Measurements from ENCODE around the gene ZKSCAN3. TPM values are rescaled to one million over a fixed set of nuclear protein-coding genes. Genes with fewer than 3 reads are reported as not detected.
"Not testable (repeated sequence)": the region's sequence is repeated elsewhere in the genome, so short reads cannot be mapped to it uniquely, and the experiment has no call there.

ZKSCAN3 gene
- polyA plus RNA-seq, 1 donor from 2014 or later: 1.9 TPM

GRCh38 chr6:28378644-28379043 is 28.9 kb downstream of the ZKSCAN3 start:
- Mint-ChIP-seq H3K27me3 (no peaks in the 10 kb centered on the region), H3K27ac (no peak overlapping the region), H3K4me3 (no peak overlapping the region), H3K36me3 (peaks cover 29% of the 10 kb centered on the region), H3K4me1 (peaks cover 8 to 23% (median 13%) of the 10 kb centered on the region in 3 donors), H3K9me3 (no peaks in the 10 kb centered on the region)

DNA sequence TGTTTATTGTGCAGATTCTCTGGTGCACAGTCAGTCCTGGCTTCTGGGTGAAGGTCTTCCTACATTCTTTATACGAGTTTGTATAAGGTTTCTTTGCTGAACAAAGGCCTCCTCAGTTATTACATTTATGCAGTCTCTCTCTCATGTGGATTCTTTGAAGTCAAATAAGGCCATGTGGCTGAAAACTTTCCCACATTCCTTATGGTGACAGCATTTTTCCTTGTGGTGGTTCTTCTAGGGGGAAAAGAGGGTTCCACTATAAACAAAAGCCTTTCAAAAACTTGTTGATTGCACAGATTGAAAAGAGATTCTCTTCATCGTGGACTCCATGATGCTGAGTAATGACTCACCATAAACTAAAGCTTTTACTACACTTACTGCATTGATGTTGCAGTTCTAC is 30.6 kb downstream of the ZKSCAN3 start:
- Mint-ChIP-seq H3K27me3 (no peaks in the 10 kb centered on the region), H3K4me1 (peaks cover 10 to 21% (median 15%) of the 10 kb centered on the region in 3 donors), H3K27ac (no peak overlapping the region), H3K9me3 (no peaks in the 10 kb centered on the region), H3K36me3 (peaks cover 26% of the 10 kb centered on the region), H3K4me3 (peak overlapping the region in 1 of 4 donors; percentile 5)

GRCh38 chr6:28383235-28384142 is 33.7 kb downstream of the ZKSCAN3 start:
- peaks cover 12 to 21% (median 15%) of the 10 kb centered on the region in 3 donors for H3K4me1 Mint-ChIP-seq
- no peaks in the 10 kb centered on the region for H3K9me3 Mint-ChIP-seq
- H3K27me3 Mint-ChIP-seq: no peaks in the 10 kb centered on the region
- H3K27ac Mint-ChIP-seq: peak overlapping the region; percentile 64 to 98 (median 73)
- peaks cover 24% of the 10 kb centered on the region for H3K36me3 Mint-ChIP-seq
- peak overlapping the region; percentile 80 to 97 (median 90) for H3K4me3 Mint-ChIP-seq

- H3K36me3 Mint-ChIP-seq: peaks cover 24% of the 10 kb centered on the region
- H3K9me3 Mint-ChIP-seq: no peaks in the 10 kb centered on the region
- peaks cover 13 to 21% (median 15%) of the 10 kb centered on the region in 3 donors for H3K4me1 Mint-ChIP-seq
- H3K27ac Mint-ChIP-seq: no peak overlapping the region
- no peaks in the 10 kb centered on the region for H3K27me3 Mint-ChIP-seq
- no peak overlapping the region for H3K4me3 Mint-ChIP-seq
These were observed 34.4 kb downstream of the ZKSCAN3 start for GRCh38 chr6:28384143-28384533.

DNA sequence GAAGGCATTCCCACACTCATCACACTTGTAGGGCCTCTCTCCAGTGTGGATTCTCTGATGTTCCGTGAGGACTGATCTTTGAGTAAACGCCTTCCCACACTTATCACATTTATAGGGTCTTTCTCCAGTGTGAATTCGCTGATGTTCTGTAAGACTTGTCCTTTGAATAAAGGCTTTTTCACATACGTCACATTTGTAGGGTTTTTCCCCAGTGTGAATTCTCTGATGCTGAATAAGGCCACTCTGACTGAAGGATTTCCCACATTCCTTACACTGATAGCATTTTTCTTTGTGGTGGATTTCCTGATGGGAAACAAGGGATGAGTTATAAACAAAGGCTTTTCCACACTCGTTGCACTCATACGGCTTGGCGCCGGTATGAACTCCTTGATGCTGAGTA is 40.9 kb downstream of the ZKSCAN3 start:
- no peak overlapping the region for H3K4me3 Mint-ChIP-seq
- no peak overlapping the region for H3K27ac Mint-ChIP-seq
- H3K9me3 Mint-ChIP-seq: peaks cover 0 to 7% (median 1%) of the 10 kb centered on the region in 3 donors
- no peaks in the 10 kb centered on the region for H3K27me3 Mint-ChIP-seq
- peaks cover 10% of the 10 kb centered on the region for H3K36me3 Mint-ChIP-seq
- peaks cover 7 to 13% (median 11%) of the 10 kb centered on the region in 3 donors for H3K4me1 Mint-ChIP-seq

DNA sequence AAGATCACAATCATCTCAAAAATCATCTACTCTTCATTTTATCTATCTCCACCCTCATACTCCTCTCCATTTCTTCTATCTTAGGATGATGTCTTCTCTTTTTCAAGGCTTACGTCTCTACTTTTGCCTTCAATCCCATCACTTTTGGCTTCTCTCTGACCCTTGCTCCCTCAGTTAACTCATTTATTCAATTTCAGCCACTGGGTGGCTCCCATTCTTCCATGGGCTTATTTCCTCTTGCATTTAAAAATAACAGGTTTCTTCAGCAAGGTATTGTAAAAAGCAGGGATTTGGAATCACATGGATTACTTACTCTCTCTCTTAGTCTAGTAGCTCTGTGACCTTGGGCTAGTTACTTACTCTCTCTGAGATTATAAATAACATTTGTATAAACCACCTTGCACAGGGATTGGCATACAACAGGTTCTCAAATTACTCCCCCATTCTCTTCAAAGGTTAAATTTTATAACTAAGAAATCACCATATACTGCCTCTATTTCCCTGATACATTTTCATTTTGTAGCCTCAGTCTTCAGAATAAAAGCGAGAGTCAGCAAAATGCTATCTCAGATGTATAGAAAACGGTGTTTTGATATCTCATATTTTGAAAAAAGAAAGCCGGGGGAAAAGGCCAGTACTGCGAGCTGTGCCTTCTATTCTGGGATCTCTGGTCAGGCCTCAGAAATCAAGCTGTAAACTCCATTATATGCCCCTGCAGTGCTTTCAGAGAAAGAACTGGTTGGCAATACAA is 44.3 kb downstream of the ZKSCAN3 start:
- no peak overlapping the region for H3K27ac Mint-ChIP-seq
- H3K4me3 Mint-ChIP-seq: no peak overlapping the region
- H3K4me1 Mint-ChIP-seq: peaks cover 24 to 40% (median 35%) of the 10 kb centered on the region in 3 donors
- peaks cover 0 to 7% (median 1%) of the 10 kb centered on the region in 3 donors for H3K9me3 Mint-ChIP-seq
- H3K27me3 Mint-ChIP-seq: no peaks in the 10 kb centered on the region
- peaks cover 12% of the 10 kb centered on the region for H3K36me3 Mint-ChIP-seq

DNA sequence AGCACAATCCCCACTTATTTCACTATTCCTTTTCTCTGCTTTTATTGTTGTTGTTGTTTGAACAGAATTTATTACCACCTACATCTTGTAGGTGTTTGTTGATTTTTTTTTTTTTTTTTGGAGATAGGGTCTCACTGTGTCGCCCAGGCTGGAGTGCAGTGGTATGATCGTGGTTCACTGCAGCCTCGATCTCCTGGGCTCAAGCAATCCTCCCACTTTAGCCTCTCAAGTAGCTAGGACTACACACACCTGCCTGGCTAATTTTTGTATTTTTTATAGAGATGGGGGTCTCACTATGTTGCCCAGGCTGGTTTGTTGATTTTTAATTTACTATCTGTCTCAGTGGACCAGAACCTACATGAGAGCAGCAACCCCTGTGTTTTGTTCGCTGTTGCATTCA is 46.2 kb downstream of the ZKSCAN3 start:
- peaks cover 1% of the 10 kb centered on the region for H3K27me3 Mint-ChIP-seq
- H3K4me1 Mint-ChIP-seq: peaks cover 30 to 44% (median 43%) of the 10 kb centered on the region in 3 donors
- no peak overlapping the region for H3K27ac Mint-ChIP-seq
- no peak overlapping the region for H3K4me3 Mint-ChIP-seq
- peaks cover 12% of the 10 kb centered on the region for H3K36me3 Mint-ChIP-seq
- H3K9me3 Mint-ChIP-seq: peaks cover 0 to 10% (median 3%) of the 10 kb centered on the region in 3 donors

GRCh38 chr6:28399350-28400121 is 49.8 kb downstream of the ZKSCAN3 start, which contains the start of gene ZSCAN12:
TSS of gene ZSCAN12 (minus strand) at chr6:28399747. CDS start at chr6:28398405, 1,342 bp downstream.
- Mint-ChIP-seq H3K9me3 (peaks cover 1 to 4% (median 3%) of the 10 kb centered on the region in 3 donors), H3K27me3 (peaks cover 14% of the 10 kb centered on the region), H3K4me3 (peak within 1 kb of the TSS; percentile 93 to 97 (median 96)), H3K4me1 (peaks cover 24 to 43% (median 39%) of the 10 kb centered on the region in 3 donors), H3K27ac (peak within 1 kb of the TSS; percentile 92 to 97 (median 94)), H3K36me3 (peaks cover 10% of the 10 kb centered on the region)

DNA sequence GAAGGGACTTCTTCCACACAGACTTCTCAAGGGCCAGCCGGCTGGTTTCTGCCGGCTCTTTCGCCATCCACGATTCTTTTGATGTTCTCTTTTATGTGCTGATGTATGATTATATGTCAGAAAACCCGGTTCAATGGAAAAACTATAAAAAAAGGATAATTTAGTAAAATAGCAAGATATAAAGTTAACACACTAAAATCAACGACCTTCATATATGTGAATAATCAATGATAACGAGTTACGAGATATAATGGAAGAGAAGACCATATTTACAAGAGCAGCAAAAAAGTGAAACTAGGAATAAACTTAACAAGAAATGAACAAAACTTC is 50.3 kb downstream of the ZKSCAN3 start:
- Mint-ChIP-seq H3K36me3 (peaks cover 10% of the 10 kb centered on the region), H3K27ac (peak overlapping the region; percentile 92 to 97 (median 94)), H3K4me1 (peaks cover 24 to 42% (median 37%) of the 10 kb centered on the region in 3 donors), H3K27me3 (peaks cover 16% of the 10 kb centered on the region), H3K9me3 (peaks cover 1 to 4% (median 3%) of the 10 kb centered on the region in 3 donors), H3K4me3 (peak overlapping the region; percentile 93 to 97 (median 96))

DNA sequence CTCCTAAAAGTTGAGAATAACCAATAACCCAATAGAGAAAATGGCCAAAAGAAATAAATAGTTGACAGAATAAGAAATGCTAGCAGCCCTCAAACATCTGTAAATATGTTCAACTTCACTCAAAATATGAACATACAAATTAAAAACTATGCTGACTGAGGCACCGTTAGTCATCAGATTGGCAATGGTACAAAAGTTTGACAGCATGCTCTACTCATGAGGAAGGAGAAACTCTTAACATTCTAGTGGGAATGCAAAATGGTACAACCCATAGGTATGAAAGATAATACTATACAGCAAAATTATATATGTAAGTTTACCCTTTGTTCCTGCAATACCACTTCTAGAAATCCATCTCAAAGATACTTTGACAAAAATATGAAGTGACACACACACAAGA is 51.4 kb downstream of the ZKSCAN3 start:
- H3K27me3 Mint-ChIP-seq: peaks cover 16% of the 10 kb centered on the region
- H3K4me3 Mint-ChIP-seq: peak overlapping the region in 2 of 4 donors; percentile 13 to 97
- H3K9me3 Mint-ChIP-seq: peaks cover 1 to 4% (median 3%) of the 10 kb centered on the region in 3 donors
- H3K4me1 Mint-ChIP-seq: peaks cover 21 to 31% (median 27%) of the 10 kb centered on the region in 3 donors
- peaks cover 10% of the 10 kb centered on the region for H3K36me3 Mint-ChIP-seq
- H3K27ac Mint-ChIP-seq: peak overlapping the region in 1 of 3 donors; percentile 26

GRCh38 chr6:28402197-28402596 is 52.5 kb downstream of the ZKSCAN3 start:
- Mint-ChIP-seq H3K4me3 (peak overlapping the region in 1 of 4 donors; percentile 22), H3K4me1 (peaks cover 15 to 21% (median 17%) of the 10 kb centered on the region in 3 donors), H3K27me3 (peaks cover 16% of the 10 kb centered on the region), H3K27ac (no peak overlapping the region), H3K9me3 (peaks cover 1 to 4% (median 3%) of the 10 kb centered on the region in 3 donors), H3K36me3 (peaks cover 6% of the 10 kb centered on the region)

GRCh38 chr6:28403923-28404322 is 54.2 kb downstream of the ZKSCAN3 start:
- H3K36me3 Mint-ChIP-seq, H3K27ac Mint-ChIP-seq: not testable (repeated sequence)
- peaks cover 16% of the 10 kb centered on the region for H3K27me3 Mint-ChIP-seq

GRCh38 chr6:28407401-28407800 is 57.7 kb downstream of the ZKSCAN3 start:
- Mint-ChIP-seq H3K9me3 (peaks cover 1 to 5% (median 4%) of the 10 kb centered on the region in 3 donors), H3K27ac (no peak overlapping the region), H3K36me3 (no peaks in the 10 kb centered on the region), H3K27me3 (peaks cover 14% of the 10 kb centered on the region), H3K4me1 (no peaks in the 10 kb centered on the region), H3K4me3 (no peak overlapping the region)

More at GRCh38 chr6:28403923-28404322, 54.2 kb downstream of the ZKSCAN3 start:
- H3K4me1 Mint-ChIP-seq, H3K9me3 Mint-ChIP-seq: not testable (repeated sequence)
- H3K4me3 Mint-ChIP-seq: peak overlapping the region in 1 of 4 donors; percentile 20

- Mint-ChIP-seq H3K4me3 (no peak overlapping the region), H3K36me3 (no peaks in the 10 kb centered on the region), H3K27ac (no peak overlapping the region), H3K27me3 (peaks cover 15% of the 10 kb centered on the region), H3K4me1 (no peaks in the 10 kb centered on the region), H3K9me3 (peaks cover 1 to 5% (median 4%) of the 10 kb centered on the region in 3 donors)
These were observed 58.5 kb downstream of the ZKSCAN3 start for GRCh38 chr6:28408076-28408802.
